ENCODE data around the gene GIPC2. TPM values are rescaled to one million over a fixed set of nuclear protein-coding genes. Genes with fewer than 3 reads are reported as not detected.

Gene GIPC2
- total and polyA plus RNA-seq, 9 of the 15 experiments (the other 6 are each of a cell fraction or from before 2014, with no cell fraction given): 0.01 to 0.05 (median 0.04) TPM; not detected in 3

GRCh38 chr1:78004719-78005447 is 40.9 kb upstream of the GIPC2 start, which contains the start of gene DNAJB4 (continued):
- TF ChIP-seq STAT6 (CRISPR knock-in tag; IDR thresholded peaks at IDR 0.05) (no peak), USF1 (CRISPR knock-in tag; IDR thresholded peaks at IDR 0.05) (no peak), HNRNPUL1 (IDR thresholded peaks at IDR 0.05; ENCODE audit: low read length) (no peak), RBFOX2 (IDR thresholded peaks at IDR 0.05; ENCODE audit: low read depth, low read length) (no peak), ZFP36 (IDR thresholded peaks at IDR 0.05; ENCODE audit: low read depth, low read length, partially characterized antibody) (no peak), RBBP5 (IDR thresholded peaks at IDR 0.05; ENCODE audit: borderline replicate concordance, insufficient read depth, low read length, poor library complexity, severe bottlenecking) (no peak), ZNF512 (tag; IDR thresholded peaks at IDR 0.05) (no peak), CBX1 (IDR thresholded peaks at IDR 0.05; ENCODE audit: low read depth) (no peak), MTA1 (IDR thresholded peaks at IDR 0.05; ENCODE audit: borderline replicate concordance) (no peak; the same call in 1 of the 2 replicates), RUNX1 (IDR thresholded peaks at IDR 0.05; ENCODE audit: low read depth) (no peak), ZNF121 (CRISPR knock-in tag; conservative IDR thresholded peaks at IDR 0.05) (no peak), SIN3A (IDR thresholded peaks at IDR 0.05; ENCODE audit: borderline replicate concordance in 2 of 2, control insufficient read depth in 1 of 2, low read depth in 2 of 2, low read length in 2 of 2) (peak; percentile 29 to 47; a peak in 1 of 4 replicates), RFX5 (IDR thresholded peaks at IDR 0.05; ENCODE audit: low read depth, low read length) (no peak), MCM5 (IDR thresholded peaks at IDR 0.05; ENCODE audit: low read depth) (no peak), PPARD (CRISPR knock-in tag; IDR thresholded peaks at IDR 0.05) (no peak), CHAMP1 (IDR thresholded peaks at IDR 0.05) (no peak), ZKSCAN3 (CRISPR knock-in tag; IDR thresholded peaks at IDR 0.05) (no peak), ZBTB33 (CRISPR knock-in tag; IDR thresholded peaks at IDR 0.05) (no peak)

Measured in K562 (cell line).